GM18507 (cell line): ENCODE measurements around the gene LSM3.

Source experiments
- DNase-seq: peaks from one replicate; pipeline ENCODE4 v3.0.0; 2011; ENCODE audit warnings: low read depth; ENCODE audit not compliant: insufficient read length; ENCODE audit errors: extremely low spot score
- FAIRE-seq: peaks from 2 replicates; lab custom pipeline; 2011; peaks lifted over from hg19 to GRCh38; lab: Jason Lieb, UNC

The LSM3 gene

DNA sequence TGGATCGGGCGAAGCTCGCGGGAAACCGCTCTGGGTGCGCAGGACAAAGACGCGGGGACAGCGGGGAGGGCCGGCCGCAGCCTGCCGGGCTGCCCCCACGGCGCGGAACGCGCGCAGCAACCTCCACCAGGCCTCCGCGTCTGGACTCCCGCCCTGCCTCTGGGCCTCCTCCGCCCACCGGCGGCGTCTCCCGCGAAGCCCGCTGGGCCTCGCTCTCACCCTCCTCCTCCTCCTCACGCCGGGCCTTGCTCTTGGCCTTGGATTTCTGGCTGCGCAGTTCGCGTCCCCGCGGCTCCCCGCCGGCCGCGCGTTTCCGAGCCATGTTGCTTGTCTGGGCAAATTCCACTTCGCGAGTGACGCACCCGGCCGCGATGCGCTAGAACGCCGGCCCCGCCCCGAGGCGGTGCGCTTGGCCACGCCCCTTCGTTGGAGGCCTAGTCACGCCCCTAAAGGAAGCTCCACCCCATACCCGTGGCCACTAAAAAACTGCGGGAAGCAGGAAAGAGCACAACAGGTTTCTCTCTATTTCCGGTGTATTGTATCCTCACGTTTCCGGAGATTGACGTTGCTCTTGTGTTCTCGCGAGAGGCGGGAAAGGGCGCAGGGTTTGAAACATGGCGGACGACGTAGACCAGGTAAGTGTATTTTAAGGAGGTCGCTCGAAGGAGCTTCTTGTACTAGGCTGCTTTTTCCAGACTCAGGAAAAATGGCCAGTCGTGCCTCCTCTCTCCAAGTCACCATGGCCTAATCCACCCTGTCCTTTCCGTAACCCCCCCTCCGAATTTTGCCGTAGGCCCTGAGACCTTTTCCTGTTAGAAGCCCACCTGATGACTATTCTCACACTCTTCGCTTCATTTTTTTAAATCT is at the start of gene LSM3, which contains the start of gene XPC:
LSM3 (plus strand) TSS at position 571 of the 867 bp plus-strand sequence; CDS start at position 615, 44 bp downstream.
XPC (minus strand) TSS at position 355 of the 867 bp plus-strand sequence; CDS start at position 322, 33 bp downstream.
- DNase-seq (peak; percentile 81), FAIRE-seq (peak; percentile 99)

DNA sequence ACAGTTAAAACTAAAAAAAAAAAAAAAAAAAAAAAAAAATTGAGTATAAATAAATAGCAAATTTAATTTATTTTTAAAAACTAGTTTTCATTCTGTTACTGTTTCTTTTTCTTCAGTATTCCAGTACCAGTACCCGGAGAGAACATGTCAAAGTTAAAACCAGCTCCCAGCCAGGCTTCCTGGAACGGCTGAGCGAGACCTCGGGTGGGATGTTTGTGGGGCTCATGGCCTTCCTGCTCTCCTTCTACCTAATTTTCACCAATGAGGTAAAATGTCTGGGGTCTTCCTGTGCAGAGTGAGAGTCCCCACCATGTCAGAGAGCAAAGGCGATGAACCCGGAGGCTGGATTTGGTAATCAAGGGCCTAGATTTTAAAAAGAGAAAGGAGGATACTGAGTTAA is 49.3 kb upstream of the LSM3 start:
- FAIRE-seq = no peak
- DNase-seq = no peak

GRCh38 chr3:14130230-14130629 is 48.4 kb upstream of the LSM3 start:
- FAIRE-seq (no peak), DNase-seq (no peak)

GRCh38 chr3:14130707-14131106 is 47.9 kb upstream of the LSM3 start:
- FAIRE-seq (no peak), DNase-seq (no peak)

DNA sequence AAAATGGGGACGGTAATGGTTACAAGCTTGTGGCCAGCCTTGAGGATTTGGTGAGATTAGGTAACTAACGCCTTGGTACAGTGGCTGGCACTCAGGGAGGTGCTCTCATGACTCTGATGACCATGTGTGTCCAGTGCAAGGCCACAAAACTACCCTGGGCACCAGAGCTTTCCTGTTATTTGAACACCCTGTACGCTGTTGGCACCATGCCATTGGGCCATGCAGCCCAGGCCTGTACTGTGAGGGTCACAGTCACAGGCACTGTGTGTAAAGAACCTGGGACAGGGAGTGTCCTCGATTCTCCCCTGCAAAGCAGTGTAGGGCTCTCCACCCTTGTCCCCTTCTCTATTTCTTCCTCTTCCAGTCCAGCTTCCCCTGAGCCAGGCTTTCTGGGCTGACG is 47.5 kb upstream of the LSM3 start:
- no peak for FAIRE-seq
- no peak for DNase-seq

GRCh38 chr3:14132120-14132519 is 46.5 kb upstream of the LSM3 start:
- FAIRE-seq (no peak), DNase-seq (no peak)

DNA sequence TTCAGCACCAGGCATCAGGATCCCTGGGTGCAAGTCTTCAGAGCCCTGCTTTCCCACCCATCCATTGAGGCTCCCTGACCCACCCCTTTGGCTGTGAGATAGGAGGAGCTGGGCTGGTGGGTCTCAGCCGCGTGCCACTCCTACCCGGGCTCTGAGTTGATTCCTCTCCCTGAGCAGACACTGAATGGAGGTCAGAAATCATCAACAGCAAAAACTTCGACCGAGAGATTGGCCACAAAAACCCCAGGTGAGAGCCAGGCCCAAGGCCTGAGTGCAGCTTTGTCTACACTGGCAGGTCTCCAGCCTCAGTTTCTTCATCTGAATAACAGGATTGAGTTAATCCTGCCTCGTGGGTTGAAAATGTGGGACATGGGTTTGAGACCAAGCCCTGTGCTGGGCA is 45.9 kb upstream of the LSM3 start:
- FAIRE-seq (no peak), DNase-seq (no peak)

- no peak for FAIRE-seq
Measured at GRCh38 chr3:14133188-14133800, 45.3 kb upstream of the LSM3 start.

GRCh38 chr3:14133876-14134275 is 44.7 kb upstream of the LSM3 start:
- DNase-seq (no peak), FAIRE-seq (no peak)

More at GRCh38 chr3:14133188-14133800, 45.3 kb upstream of the LSM3 start:
- DNase-seq = no peak

GRCh38 chr3:14134291-14134690 is 44.3 kb upstream of the LSM3 start:
- no peak for DNase-seq
- FAIRE-seq = no peak

DNA sequence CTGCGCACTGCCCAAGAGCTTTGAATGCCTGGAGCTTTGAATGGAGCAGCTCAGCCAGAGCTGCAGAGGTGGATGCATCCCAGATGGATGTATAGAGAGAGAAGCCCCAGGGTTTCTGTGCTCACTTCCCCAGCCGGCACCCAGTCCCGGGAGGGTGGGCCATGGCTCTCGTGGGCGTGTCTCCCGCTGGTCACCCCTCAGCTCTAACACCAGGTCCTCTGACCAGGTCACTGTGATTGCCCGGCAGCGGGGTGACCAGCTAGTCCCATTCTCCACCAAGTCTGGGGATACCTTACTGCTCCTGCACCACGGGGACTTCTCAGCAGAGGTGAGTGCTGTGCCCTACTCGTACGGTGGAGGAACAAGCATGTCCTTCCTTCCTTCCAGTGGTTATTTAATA is 43.0 kb upstream of the LSM3 start:
- FAIRE-seq (no peak), DNase-seq (no peak)

DNA sequence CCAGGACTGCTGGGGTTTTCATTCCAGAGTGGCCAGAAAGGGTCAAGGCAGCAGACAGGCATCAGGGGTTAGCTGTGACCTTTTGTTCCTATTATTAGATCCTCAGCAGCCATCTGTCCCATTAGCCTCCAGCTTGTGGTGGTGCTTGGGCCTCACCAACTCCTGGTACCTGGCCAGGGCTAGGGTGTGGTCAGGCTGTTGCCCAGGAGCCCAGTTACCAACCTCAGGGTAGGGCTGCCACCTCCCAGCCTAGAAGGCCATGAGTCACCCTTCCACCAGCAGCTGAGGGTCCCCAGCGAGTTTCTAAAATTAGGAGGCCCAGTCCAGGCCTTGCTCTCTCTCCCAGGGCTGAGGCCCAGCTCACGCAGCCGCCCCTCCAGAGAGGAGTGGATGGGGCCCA is 41.6 kb upstream of the LSM3 start:
- DNase-seq = no peak
- FAIRE-seq = no peak

DNA sequence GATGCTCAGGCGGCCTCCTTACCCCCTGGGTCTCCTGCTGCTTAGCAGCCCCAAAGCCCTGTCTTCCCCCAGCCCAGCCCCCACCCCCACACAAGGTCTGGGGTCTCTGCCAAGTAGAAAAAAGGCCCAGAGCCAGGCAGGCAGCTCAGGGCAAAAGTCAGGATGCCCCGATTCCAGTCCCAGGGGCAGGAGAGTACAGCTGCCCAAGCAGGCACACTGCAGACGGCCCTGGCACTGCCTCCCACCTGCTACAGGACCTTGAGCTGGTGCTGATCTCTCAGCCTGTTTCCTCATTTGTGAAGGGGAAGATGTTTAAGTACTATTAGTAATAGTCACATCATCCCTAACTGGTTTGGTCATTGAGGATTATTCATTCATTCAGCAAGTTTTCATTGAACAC is 41.2 kb upstream of the LSM3 start:
- FAIRE-seq = no peak
- no peak for DNase-seq

DNA sequence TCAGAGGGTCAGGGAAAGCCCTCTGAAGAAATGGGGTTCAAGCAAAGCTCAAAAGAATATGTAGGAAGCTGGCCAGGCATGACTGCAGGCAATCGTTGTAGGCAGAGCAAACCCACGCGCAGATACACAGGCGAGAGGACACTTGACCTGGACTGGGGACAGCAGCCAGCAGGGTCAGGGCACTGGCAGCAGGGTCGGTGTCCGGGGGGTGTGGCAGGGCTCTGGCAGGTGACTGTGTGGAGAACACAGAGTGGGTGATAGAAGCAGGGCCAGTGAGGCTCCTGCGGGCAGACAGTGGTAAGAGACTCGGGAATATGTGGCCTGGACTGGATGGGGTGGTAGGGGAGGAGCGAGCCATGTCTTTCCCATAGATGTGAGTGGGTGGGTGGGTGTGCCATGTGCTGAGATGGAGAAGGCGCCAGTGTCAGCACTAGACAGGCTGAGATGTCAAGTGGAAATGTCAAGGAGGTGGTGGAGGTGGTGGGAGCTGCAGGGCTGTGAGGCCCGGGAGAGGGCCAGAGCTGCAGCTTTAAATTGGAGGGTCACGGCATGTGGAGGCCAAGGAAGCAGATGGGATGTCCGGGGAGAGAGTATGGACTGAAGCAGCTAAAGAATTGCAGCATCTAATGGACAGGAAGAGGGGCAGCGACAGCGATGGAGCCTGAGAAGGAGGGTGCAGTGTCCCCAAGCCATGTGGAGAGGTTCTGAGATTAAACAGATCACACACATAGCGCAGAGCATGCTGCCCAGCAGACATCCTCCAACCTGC is 40.3 kb upstream of the LSM3 start:
- FAIRE-seq (no peak), DNase-seq (no peak)

GRCh38 chr3:14138878-14139655 is 39.5 kb upstream of the LSM3 start:
- DNase-seq (no peak), FAIRE-seq (no peak)

- DNase-seq = no peak
- FAIRE-seq = no peak
Measured at GRCh38 chr3:14139771-14140170, 38.8 kb upstream of the LSM3 start.

DNA sequence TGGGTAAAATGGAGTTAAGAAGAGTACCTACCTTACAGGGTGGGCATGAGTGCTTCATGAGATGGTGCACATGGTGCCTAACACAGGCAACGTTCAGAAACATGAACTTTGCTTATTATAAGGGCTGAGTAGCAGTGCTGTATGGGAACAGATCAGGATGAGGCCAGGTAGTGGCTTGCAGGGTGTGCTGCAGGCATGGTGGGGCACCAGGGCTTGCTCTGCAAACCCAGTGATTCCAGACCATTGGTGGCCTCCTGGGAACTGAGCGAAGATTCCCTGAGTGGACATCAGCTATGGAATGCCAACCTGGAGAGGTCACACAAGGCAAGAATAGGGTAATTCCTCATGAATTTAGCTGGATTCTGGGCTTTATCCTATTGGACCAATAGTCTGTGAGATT is 37.9 kb upstream of the LSM3 start:
- FAIRE-seq (no peak), DNase-seq (no peak)

DNA sequence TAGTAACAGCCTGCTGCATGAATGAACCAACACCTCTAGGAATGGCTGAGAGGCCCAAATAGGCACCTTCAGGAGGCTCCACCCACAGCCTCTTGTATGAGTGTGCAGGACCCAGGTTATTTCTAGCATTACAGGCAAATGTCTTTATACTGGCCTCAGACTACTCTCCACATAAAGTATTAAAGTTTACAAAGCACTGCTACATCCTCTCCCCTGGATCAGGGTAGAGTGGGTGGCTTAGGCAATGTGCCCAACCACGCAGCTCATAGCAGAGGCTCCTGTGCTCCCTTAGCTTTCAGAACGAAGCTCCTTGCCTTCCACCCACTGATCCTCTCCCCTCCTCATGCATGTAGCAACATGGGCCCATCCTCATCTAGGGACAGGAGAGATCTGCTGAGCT is 37.5 kb upstream of the LSM3 start:
- no peak for DNase-seq
- no peak for FAIRE-seq

- FAIRE-seq (no peak), DNase-seq (no peak)
Measured at GRCh38 chr3:14141602-14142341, 36.8 kb upstream of the LSM3 start.
